H9 (cell line): ENCODE results near the gene UBL4A. TPM values are rescaled to one million over a fixed set of nuclear protein-coding genes. Genes with fewer than 3 reads are reported as not detected.

ENCODE experiments used
- DNase-seq: peaks from one replicate; pipeline ENCODE4 v3.0.0-alpha.2; 2017
- H2AFZ ChIP-seq: one replicate; pipeline ENCODE4 v1.6.1; 2013; ENCODE audit warnings: mild to moderate bottlenecking, low read length, control low read depth, moderate library complexity
- H2AK5ac ChIP-seq: 2 replicates; pipeline ENCODE4 v1.6.1; 2013; ENCODE audit warnings: low read length, control low read depth, mixed read lengths; ENCODE audit not compliant: insufficient read length
- H2BK120ac ChIP-seq: one replicate; pipeline ENCODE4 v1.6.1; 2013; ENCODE audit warnings: low read depth, mild to moderate bottlenecking, low read length, control low read depth, inconsistent platforms; ENCODE audit not compliant: poor library complexity, severe bottlenecking
- H2BK12ac ChIP-seq: 2 replicates; pipeline ENCODE4 v1.6.1; 2013; ENCODE audit warnings: low read length, control low read depth, mixed read lengths, low read depth; ENCODE audit not compliant: insufficient read length
- H2BK15ac ChIP-seq: 2 replicates; pipeline ENCODE4 v1.6.1; 2013; ENCODE audit warnings: low read depth, low read length, control low read depth
- H2BK20ac ChIP-seq: one replicate; pipeline ENCODE4 v1.6.1; 2013; ENCODE audit warnings: low read depth, mild to moderate bottlenecking, low read length, control low read depth, inconsistent platforms; ENCODE audit not compliant: poor library complexity, severe bottlenecking
- H2BK5ac ChIP-seq: 2 replicates; pipeline ENCODE4 v1.6.1; 2013; ENCODE audit warnings: low read length, control low read depth, mixed read lengths; ENCODE audit not compliant: insufficient read length
- H3K14ac ChIP-seq: 2 replicates; pipeline ENCODE4 v1.6.1; 2013; ENCODE audit warnings: low read length, control low read depth; ENCODE audit not compliant: insufficient read depth
- H3K18ac ChIP-seq: 2 replicates; pipeline ENCODE4 v1.6.1; 2013; ENCODE audit warnings: low read depth, mild to moderate bottlenecking, mixed read lengths, low read length, control low read depth; ENCODE audit not compliant: insufficient read length
- H3K23ac ChIP-seq: 2 replicates; pipeline ENCODE4 v1.6.1; 2013; ENCODE audit warnings: low read length, control low read depth, mixed read lengths, low read depth; ENCODE audit not compliant: insufficient read length
- H3K23me2 ChIP-seq: 2 replicates; pipeline ENCODE4 v1.6.1; 2013; ENCODE audit warnings: low read depth, mild to moderate bottlenecking, mixed read lengths, low read length, control low read depth; ENCODE audit not compliant: insufficient read length, poor library complexity, severe bottlenecking
- H3K27ac ChIP-seq: 2 replicates; pipeline ENCODE4 v1.5.1; 2013; ENCODE audit warnings: low read length, control low read depth, mixed read lengths, low read depth; ENCODE audit not compliant: insufficient read length
- H3K27me3 ChIP-seq: 2 replicates; pipeline ENCODE4 v1.6.1; 2013; ENCODE audit warnings: low read length, control low read depth, inconsistent platforms; ENCODE audit not compliant: insufficient read depth
- H3K4ac ChIP-seq: 2 replicates; pipeline ENCODE4 v1.6.1; 2013; ENCODE audit warnings: low read depth, mild to moderate bottlenecking, control low read depth, inconsistent platforms, low read length, moderate library complexity
- H3K4me1 ChIP-seq: 2 replicates; pipeline ENCODE4 v1.6.1; 2013; ENCODE audit warnings: low read length, control low read depth, inconsistent platforms; ENCODE audit not compliant: insufficient read depth
- H3K4me2 ChIP-seq: 2 replicates; pipeline ENCODE4 v1.6.1; 2013; ENCODE audit warnings: low read length, control low read depth, mixed read lengths; ENCODE audit not compliant: insufficient read length, insufficient read depth
- H3K56ac ChIP-seq: 2 replicates; pipeline ENCODE4 v1.6.1; 2013; ENCODE audit warnings: low read depth, mild to moderate bottlenecking, mixed read lengths, low read length, control low read depth; ENCODE audit not compliant: insufficient read length
- H3K79me1 ChIP-seq: 2 replicates; pipeline ENCODE4 v1.6.1; 2013; ENCODE audit warnings: low read depth, mild to moderate bottlenecking, moderate library complexity, low read length, control low read depth, inconsistent platforms; ENCODE audit not compliant: insufficient read depth, poor library complexity, severe bottlenecking
- H3K79me2 ChIP-seq: 2 replicates; pipeline ENCODE4 v1.6.1; 2013; ENCODE audit warnings: low read length, control low read depth, inconsistent platforms; ENCODE audit not compliant: insufficient read depth
- H3K9ac ChIP-seq: 2 replicates; pipeline ENCODE4 v1.6.1; 2013; ENCODE audit warnings: low read length, control low read depth, mixed read lengths; ENCODE audit not compliant: insufficient read length; ENCODE audit errors: extremely low read depth
- H3K9me3 ChIP-seq: one replicate; pipeline ENCODE4 v1.6.1; 2013; ENCODE audit warnings: low read depth, low read length, inconsistent platforms; ENCODE audit not compliant: control insufficient read depth
- H3T11ph ChIP-seq: one replicate; pipeline ENCODE4 v1.6.1; 2013; ENCODE audit warnings: mild to moderate bottlenecking, low read length, control low read depth, inconsistent platforms
- H4K20me1 ChIP-seq: one replicate; pipeline ENCODE4 v1.6.1; 2013; ENCODE audit not compliant: control insufficient read depth, insufficient read length, insufficient read depth
- H4K5ac ChIP-seq: 2 replicates; pipeline ENCODE4 v1.6.1; 2013; ENCODE audit warnings: low read depth, mild to moderate bottlenecking, mixed read lengths, low read length, control low read depth; ENCODE audit not compliant: insufficient read length
- H4K8ac ChIP-seq: replicated peaks from 2 replicates; pipeline ENCODE4 v1.6.1; 2013; ENCODE audit warnings: low read length, control low read depth, mixed read lengths, low read depth; ENCODE audit not compliant: insufficient read length
- H4K91ac ChIP-seq: 2 replicates; pipeline ENCODE4 v1.6.1; 2013; ENCODE audit warnings: low read depth, mild to moderate bottlenecking, moderate library complexity, mixed read lengths, low read length, control low read depth; ENCODE audit not compliant: insufficient read length
- H3K27ac Mint-ChIP-seq, 3 experiments: 2 replicates in 2 of 3; 3 replicates in 1 of 3; pipeline ENCODE4 v1.8.0; 2020 to 2021; ENCODE audit warnings: mixed read lengths in 3 of 3, mild to moderate bottlenecking in 1 of 3, moderate library complexity in 1 of 3
- H3K27me3 Mint-ChIP-seq: 2 replicates; pipeline ENCODE4 v1.8.0; 2021; ENCODE audit warnings: low read depth, mild to moderate bottlenecking, moderate library complexity, mixed read lengths
- H3K36me3 Mint-ChIP-seq, 3 experiments: 2 replicates in 2 of 3; 3 replicates in 1 of 3; pipeline ENCODE4 v1.8.0; 2020 to 2021; ENCODE audit warnings: low read depth in 3 of 3, mixed read lengths in 3 of 3; ENCODE audit not compliant: insufficient read depth in 1 of 3
- H3K4me1 Mint-ChIP-seq, 2 experiments: 2 replicates each; pipeline ENCODE4 v1.8.0; 2020; ENCODE audit warnings: mixed read lengths in 2 of 2
- H3K4me3 Mint-ChIP-seq, 2 experiments: 2 replicates in 1 of 2; 3 replicates in 1 of 2; pipeline ENCODE4 v1.8.0; 2020 to 2021; ENCODE audit warnings: mild to moderate bottlenecking in 2 of 2, mixed read lengths in 2 of 2, moderate library complexity in 1 of 2
- H3K9me3 Mint-ChIP-seq, 2 experiments: 2 replicates in 1 of 2; 3 replicates in 1 of 2; pipeline ENCODE4 v1.8.0; 2020; ENCODE audit warnings: mild to moderate bottlenecking in 2 of 2, mixed read lengths in 2 of 2, moderate library complexity in 1 of 2
- CTCF ChIP-seq: fragments of 200-600 bp; sonication (generic); conservative IDR thresholded peaks from 3 replicates; pipeline ENCODE4 v1.8.0; 2021; ENCODE audit warnings: antibody characterized with exemption, mild to moderate bottlenecking
- WGBS: extraction: QIAGEN DNeasy Blood & Tissue Kit; methylation state at CpG from one replicate; pipeline ENCODE4 v1.1.7; 2013; ENCODE audit warnings: missing lambda C conversion rate, low lambda C conversion rate, mixed read lengths; ENCODE audit not compliant: insufficient read length; ENCODE audit errors: extremely low coverage; 5-methylcytosine and 5-hydroxymethylcytosine counted together
- total RNA-seq: library from RNA; stranded (reverse); gene quantifications from 2 replicates; pipeline ENCODE4 v1.2.1, GENCODE V29; 2021

Gene UBL4A
- total RNA-seq, 1 experiment from 2014 or later, result 30.9 TPM

DNA sequence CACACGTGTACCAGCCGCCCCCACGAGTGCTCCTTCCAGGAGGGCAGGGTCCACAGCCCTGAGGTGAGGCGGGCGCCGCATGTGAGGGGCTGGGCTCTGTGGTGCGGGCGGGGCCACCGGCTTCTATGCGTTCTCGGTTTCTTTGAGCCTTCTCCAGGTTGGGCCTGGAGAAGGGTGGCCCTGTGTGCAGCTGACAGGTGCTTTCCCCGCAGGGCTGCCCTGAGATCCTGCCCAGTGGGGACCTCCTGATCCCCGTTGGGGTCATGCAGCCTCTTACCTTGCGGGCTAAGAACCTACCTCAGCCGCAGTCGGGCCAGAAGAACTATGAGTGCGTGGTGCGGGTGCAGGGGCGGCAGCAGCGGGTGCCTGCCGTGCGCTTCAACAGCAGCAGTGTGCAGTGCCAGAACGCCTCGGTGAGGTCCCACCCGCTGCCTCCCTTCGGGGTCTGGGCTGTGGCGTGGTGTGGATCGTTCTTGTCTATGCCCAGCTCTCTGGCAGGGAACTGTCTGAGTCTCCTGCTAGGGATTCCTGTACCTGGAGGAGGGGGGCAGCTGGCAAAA lies 21.5 kb downstream of the UBL4A start:
- Histone ChIP-seq H4K20me1 (no peaks in the 10 kb centered on the region), H3K9ac (no peak overlapping the region), H4K8ac (no peak overlapping the region), H3K23ac (no peak overlapping the region), H3K14ac (no peak overlapping the region), H2AFZ (no peak overlapping the region), H2AK5ac (no peak overlapping the region), H2BK5ac (no peak overlapping the region), H3K23me2 (no peaks in the 10 kb centered on the region), H3K79me2 (no peaks in the 10 kb centered on the region), H3T11ph (no peak overlapping the region), H3K4me1 (no peaks in the 10 kb centered on the region), H3K9me3 (peaks cover 24% of the 10 kb centered on the region), H3K4me2 (no peak overlapping the region), H3K79me1 (no peaks in the 10 kb centered on the region), H3K4ac (no peak overlapping the region), H3K27me3 (no peaks in the 10 kb centered on the region), H3K18ac (no peak overlapping the region), H4K91ac (no peak overlapping the region), H2BK20ac (no peak overlapping the region), H3K56ac (no peak overlapping the region), H2BK120ac (no peak overlapping the region), H4K5ac (no peak overlapping the region), H2BK12ac (no peak overlapping the region), H3K27ac (no peak overlapping the region), H2BK15ac (no peak overlapping the region)
- no CpG with 5 or more reads among the region's 28 CpGs for WGBS
- Mint-ChIP-seq H3K27ac (no peak overlapping the region), H3K4me3 (no peak overlapping the region), H3K36me3 (peaks cover 19 to 54% (median 46%) of the 10 kb centered on the region in 3 experiments), H3K27me3 (no peaks in the 10 kb centered on the region; the same call in 1 of the 2 replicates), H3K9me3 (peaks cover 50 to 84% of the 10 kb centered on the region in 2 experiments), H3K4me1 (no peaks in the 10 kb centered on the region)
- TF ChIP-seq CTCF, result no peak
- no peak for DNase-seq
